Trophoblast cell (in vitro differentiated cells and primary cell): ENCODE results near the gene ENPP6.

Source experiments
- DNase-seq, 2 donors: peaks; one replicate each; pipeline ENCODE4 v3.0.0-alpha.2; 2016
- H2AFZ ChIP-seq: 2 replicates; pipeline ENCODE4 v1.6.1; 2013; ENCODE audit warnings: low read length, moderate library complexity, mild to moderate bottlenecking; ENCODE audit not compliant: insufficient read depth, poor library complexity
- H2AK5ac ChIP-seq: 2 replicates; pipeline ENCODE4 v1.6.1; 2013; ENCODE audit warnings: mild to moderate bottlenecking, low read length
- H2BK120ac ChIP-seq: 2 replicates; pipeline ENCODE4 v1.6.1; 2013; ENCODE audit warnings: low read length, mild to moderate bottlenecking, moderate library complexity; ENCODE audit not compliant: insufficient read depth, poor library complexity
- H2BK12ac ChIP-seq: 2 replicates; pipeline ENCODE4 v1.6.1; 2013; ENCODE audit warnings: mild to moderate bottlenecking, low read length, moderate library complexity
- H2BK5ac ChIP-seq: 2 replicates; pipeline ENCODE4 v1.6.1; 2013; ENCODE audit warnings: low read length, low read depth, moderate library complexity, mild to moderate bottlenecking; ENCODE audit not compliant: poor library complexity
- H3K14ac ChIP-seq: 2 replicates; pipeline ENCODE4 v1.6.1; 2013; ENCODE audit warnings: mild to moderate bottlenecking, low read length
- H3K18ac ChIP-seq: 2 replicates; pipeline ENCODE4 v1.6.1; 2013; ENCODE audit warnings: mild to moderate bottlenecking, low read length
- H3K23ac ChIP-seq: 2 replicates; pipeline ENCODE4 v1.6.1; 2013; ENCODE audit warnings: low read length
- H3K27ac ChIP-seq: 2 replicates; pipeline ENCODE4 v1.5.1; 2013; ENCODE audit warnings: low read depth, mild to moderate bottlenecking, inconsistent platforms, low read length, moderate library complexity
- H3K27me3 ChIP-seq: 2 replicates; pipeline ENCODE4 v1.6.1; 2013; ENCODE audit warnings: inconsistent platforms, mild to moderate bottlenecking, low read length, moderate library complexity; ENCODE audit not compliant: insufficient read depth
- H3K36me3 ChIP-seq, 2 experiments: 1 replicate in 1 of 2; 2 replicates in 1 of 2; pipeline ENCODE4 v1.6.1; 2013; ENCODE audit warnings: low read length in 2 of 2, mild to moderate bottlenecking in 2 of 2, moderate library complexity in 1 of 2; ENCODE audit not compliant: insufficient read depth in 2 of 2, control insufficient read depth in 1 of 2
- H3K4ac ChIP-seq: 2 replicates; pipeline ENCODE4 v1.6.1; 2013; ENCODE audit warnings: low read depth, mild to moderate bottlenecking, low read length, moderate library complexity
- H3K4me1 ChIP-seq, 2 experiments: 1 replicate in 1 of 2; 2 replicates in 1 of 2; pipeline ENCODE4 v1.6.1; 2013; ENCODE audit warnings: low read length in 2 of 2, mild to moderate bottlenecking in 2 of 2, moderate library complexity in 1 of 2; ENCODE audit not compliant: insufficient read depth in 2 of 2, control insufficient read depth in 1 of 2
- H3K4me2 ChIP-seq: 2 replicates; pipeline ENCODE4 v1.6.1; 2013; ENCODE audit warnings: inconsistent platforms, mild to moderate bottlenecking, low read length, moderate library complexity
- H3K4me3 ChIP-seq: 2 replicates; pipeline ENCODE4 v1.5.1; 2013; ENCODE audit warnings: mild to moderate bottlenecking, low read depth, low read length, inconsistent platforms
- H3K79me1 ChIP-seq: one replicate; pipeline ENCODE4 v1.6.1; 2013; ENCODE audit warnings: low read length
- H3K79me2 ChIP-seq: 2 replicates; pipeline ENCODE4 v1.6.1; 2013; ENCODE audit warnings: low read length, mild to moderate bottlenecking; ENCODE audit not compliant: control insufficient read depth, insufficient read depth, poor library complexity
- H3K9ac ChIP-seq: 2 replicates; pipeline ENCODE4 v1.6.1; 2013; ENCODE audit warnings: mild to moderate bottlenecking, low read length
- H3K9me3 ChIP-seq: 2 replicates; pipeline ENCODE4 v1.6.1; 2013; ENCODE audit warnings: low read depth, mild to moderate bottlenecking, control low read depth, inconsistent platforms, low read length; ENCODE audit not compliant: insufficient read depth
- H4K12ac ChIP-seq: 2 replicates; pipeline ENCODE4 v1.6.1; 2013; ENCODE audit warnings: low read depth, mild to moderate bottlenecking, low read length, moderate library complexity
- H4K8ac ChIP-seq: 2 replicates; pipeline ENCODE4 v1.6.1; 2013; ENCODE audit warnings: low read depth, mild to moderate bottlenecking, low read length, moderate library complexity
- H4K91ac ChIP-seq: one replicate; pipeline ENCODE4 v1.6.1; 2013; ENCODE audit warnings: low read depth, mild to moderate bottlenecking, low read length, moderate library complexity
- WGBS: extraction: QIAGEN DNeasy Blood & Tissue Kit; methylation state at CpG from one replicate; pipeline ENCODE4 v1.1.7; 2013; ENCODE audit warnings: missing lambda C conversion rate; ENCODE audit not compliant: insufficient read length, insufficient coverage; ENCODE audit errors: extremely low coverage; 5-methylcytosine and 5-hydroxymethylcytosine counted together

ENPP6 gene

DNA sequence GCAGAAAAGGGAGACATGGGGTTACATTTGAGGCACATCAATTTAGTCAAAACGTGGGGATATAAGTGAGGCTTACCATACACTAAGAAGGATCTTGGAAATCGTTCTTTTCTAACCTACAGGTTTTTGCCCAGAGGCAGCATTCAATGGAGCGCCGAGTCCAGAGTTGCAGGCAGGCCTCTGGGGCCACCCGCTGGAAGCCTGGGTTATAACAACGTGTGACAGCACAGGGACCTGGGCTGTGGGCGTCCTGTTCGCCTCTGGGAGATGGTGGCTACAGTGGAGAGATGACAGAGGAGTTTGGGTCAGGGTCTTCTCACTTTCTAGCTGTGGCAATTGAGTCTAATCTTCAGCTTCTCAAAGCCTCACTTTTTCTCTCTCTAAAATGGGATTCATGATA lies 53.9 kb downstream of the ENPP6 start:
- Histone ChIP-seq H3K36me3 (no peaks in the 10 kb centered on the region), H2AK5ac (no peak overlapping the region), H3K79me1 (peaks cover 14% of the 10 kb centered on the region), H4K91ac (no peak overlapping the region), H2BK120ac (no peak overlapping the region), H3K4me3 (no peak overlapping the region), H3K18ac (no peak overlapping the region), H3K27me3 (no peaks in the 10 kb centered on the region), H3K23ac (no peak overlapping the region), H3K4me1 (peaks cover 20 to 28% of the 10 kb centered on the region in 2 experiments), H4K8ac (no peak overlapping the region), H3K79me2 (peaks cover 2% of the 10 kb centered on the region), H4K12ac (no peak overlapping the region), H3K9me3 (no peaks in the 10 kb centered on the region), H2AFZ (no peak overlapping the region), H3K9ac (no peak overlapping the region), H2BK12ac (no peak overlapping the region), H3K27ac (no peak overlapping the region), H3K4ac (no peak overlapping the region), H3K4me2 (no peak overlapping the region), H2BK5ac (no peak overlapping the region), H3K14ac (no peak overlapping the region)
- no CpG with 5 or more reads among the region's 8 CpGs for WGBS
- peak; percentile 52 to 86 for DNase-seq

- no peak overlapping the region for H3K27ac ChIP-seq
- H3K4me1 ChIP-seq = peaks cover 18 to 21% of the 10 kb centered on the region in 2 experiments
- H3K23ac ChIP-seq = no peak overlapping the region
- H4K91ac ChIP-seq = peak overlapping the region; percentile 0
- H3K18ac ChIP-seq = no peak overlapping the region
- H2BK5ac ChIP-seq = no peak overlapping the region
- H3K4ac ChIP-seq = no peak overlapping the region
- no peak overlapping the region for H3K9ac ChIP-seq
- H3K4me2 ChIP-seq = no peak overlapping the region
- H4K12ac ChIP-seq = no peak overlapping the region
- DNase-seq = no peak
- H3K4me3 ChIP-seq = no peak overlapping the region
- no peak overlapping the region for H2AFZ ChIP-seq
- no CpG with 5 or more reads among the region's 5 CpGs for WGBS
- H4K8ac ChIP-seq = peak overlapping the region; percentile 11
- no peaks in the 10 kb centered on the region for H3K36me3 ChIP-seq
- H3K14ac ChIP-seq = no peak overlapping the region
- H3K27me3 ChIP-seq = no peaks in the 10 kb centered on the region
- no peaks in the 10 kb centered on the region for H3K9me3 ChIP-seq
- H3K79me2 ChIP-seq = peaks cover 2% of the 10 kb centered on the region
- peak overlapping the region; percentile 3 for H2BK12ac ChIP-seq
- peak overlapping the region; percentile 92 for H2AK5ac ChIP-seq
- H3K79me1 ChIP-seq = peaks cover 11% of the 10 kb centered on the region
- H2BK120ac ChIP-seq = no peak overlapping the region
Measured at GRCh38 chr4:184162596-184162995, 55.1 kb downstream of the ENPP6 start.

GRCh38 chr4:184157322-184157721 lies 60.4 kb downstream of the ENPP6 start:
- H2BK12ac ChIP-seq = no peak overlapping the region
- no peaks in the 10 kb centered on the region for H3K79me1 ChIP-seq
- no peaks in the 10 kb centered on the region for H3K4me1 ChIP-seq
- H3K9ac ChIP-seq = no peak overlapping the region
- no peak overlapping the region for H2AFZ ChIP-seq
- H3K36me3 ChIP-seq = no peaks in the 10 kb centered on the region
- DNase-seq = no peak
- no peak overlapping the region for H4K12ac ChIP-seq
- no peak overlapping the region for H3K27ac ChIP-seq
- H4K91ac ChIP-seq = no peak overlapping the region
- H3K9me3 ChIP-seq = no peaks in the 10 kb centered on the region
- H3K4me3 ChIP-seq = no peak overlapping the region
- H4K8ac ChIP-seq = no peak overlapping the region
- H3K4me2 ChIP-seq = no peak overlapping the region
- no peak overlapping the region for H2BK5ac ChIP-seq
- WGBS = 100% methylated on average over 1 of the region's 2 CpGs
- no peak overlapping the region for H3K14ac ChIP-seq
- H3K4ac ChIP-seq = no peak overlapping the region
- no peaks in the 10 kb centered on the region for H3K79me2 ChIP-seq
- H3K18ac ChIP-seq = no peak overlapping the region
- no peaks in the 10 kb centered on the region for H3K27me3 ChIP-seq
- H2AK5ac ChIP-seq = no peak overlapping the region
- H2BK120ac ChIP-seq = no peak overlapping the region
- no peak overlapping the region for H3K23ac ChIP-seq

DNA sequence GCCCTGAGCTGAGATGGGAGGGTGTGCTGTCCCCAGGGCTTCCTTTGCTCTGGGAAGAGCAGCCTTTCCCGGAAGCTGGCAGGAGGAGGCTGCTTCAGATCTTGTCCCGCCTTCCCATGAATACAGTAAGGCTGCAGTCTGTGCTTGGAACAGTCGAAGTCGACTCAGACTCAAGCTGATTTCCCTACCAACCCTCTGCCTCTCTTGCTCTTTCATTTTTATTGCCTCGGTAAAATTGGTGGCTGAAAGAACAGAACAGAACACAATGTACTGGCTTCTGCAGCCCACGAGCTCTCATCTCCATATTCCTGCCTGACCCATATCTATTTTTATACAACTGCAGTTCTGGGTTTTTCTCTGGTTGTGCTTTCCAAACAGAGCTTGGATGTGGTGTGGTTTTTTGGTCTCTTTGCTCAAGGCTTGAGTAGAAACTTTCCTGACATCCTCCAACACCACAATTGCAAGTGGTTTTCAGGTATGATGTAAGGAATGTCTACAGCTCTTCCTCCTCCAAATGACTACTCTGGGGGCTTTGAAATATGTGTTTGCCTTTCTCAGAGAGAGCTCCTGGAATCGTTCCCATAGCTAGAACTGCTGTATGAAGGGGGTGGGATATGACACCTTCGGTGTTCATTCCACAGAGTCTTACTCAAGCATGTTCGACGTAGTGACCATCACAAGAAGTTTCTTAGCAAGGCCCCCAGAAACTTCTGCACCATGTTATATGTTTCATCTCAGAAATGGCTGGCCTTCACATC lies 61.3 kb downstream of the ENPP6 start:
- H3K79me2 ChIP-seq = no peaks in the 10 kb centered on the region
- H3K23ac ChIP-seq = no peak overlapping the region
- no peak overlapping the region for H3K14ac ChIP-seq
- no peak overlapping the region for H3K4me2 ChIP-seq
- H4K8ac ChIP-seq = no peak overlapping the region
- no peak overlapping the region for H2BK12ac ChIP-seq
- H2BK120ac ChIP-seq = no peak overlapping the region
- H4K91ac ChIP-seq = no peak overlapping the region
- no peak overlapping the region for H3K4ac ChIP-seq
- H3K79me1 ChIP-seq = no peaks in the 10 kb centered on the region
- H2AK5ac ChIP-seq = no peak overlapping the region
- H3K36me3 ChIP-seq = no peaks in the 10 kb centered on the region
- H4K12ac ChIP-seq = no peak overlapping the region
- H3K9ac ChIP-seq = no peak overlapping the region
- no peak overlapping the region for H3K18ac ChIP-seq
- H3K27me3 ChIP-seq = no peaks in the 10 kb centered on the region
- no peaks in the 10 kb centered on the region for H3K4me1 ChIP-seq
- no peak overlapping the region for H3K4me3 ChIP-seq
- no peak overlapping the region for H2BK5ac ChIP-seq
- no peak overlapping the region for H3K27ac ChIP-seq
- DNase-seq = no peak
- no peak overlapping the region for H2AFZ ChIP-seq
- no CpG with 5 or more reads among the region's 10 CpGs for WGBS
- no peaks in the 10 kb centered on the region for H3K9me3 ChIP-seq
